IgD-negative memory B cell (primary cell): ENCODE measurements around the gene RANBP10. TPM values are rescaled to one million over a fixed set of nuclear protein-coding genes. Genes with fewer than 3 reads are reported as not detected.

ENCODE experiments used
- H3K27ac Mint-ChIP-seq, 3 donors: one replicate each; pipeline ENCODE4 v1.8.0; 2020 to 2022; ENCODE audit warnings: mild to moderate bottlenecking in 3 of 3, mixed read lengths in 3 of 3, moderate library complexity in 1 of 3
- H3K27me3 Mint-ChIP-seq: one replicate; pipeline ENCODE4 v1.8.0; 2021; ENCODE audit warnings: mixed read lengths
- H3K36me3 Mint-ChIP-seq: one replicate; pipeline ENCODE4 v1.8.0; 2020; ENCODE audit warnings: mild to moderate bottlenecking, mixed read lengths
- H3K4me1 Mint-ChIP-seq, 3 donors: one replicate each; pipeline ENCODE4 v1.8.0; 2020 to 2022; ENCODE audit warnings: mixed read lengths in 3 of 3, mild to moderate bottlenecking in 1 of 3
- H3K4me3 Mint-ChIP-seq, 4 donors: one replicate each; pipeline ENCODE4 v1.8.0; 2020 to 2022; ENCODE audit warnings: mild to moderate bottlenecking in 4 of 4, mixed read lengths in 4 of 4, moderate library complexity in 3 of 4
- H3K9me3 Mint-ChIP-seq, 3 donors: one replicate each; pipeline ENCODE4 v1.8.0; 2020 to 2021; ENCODE audit warnings: mixed read lengths in 3 of 3, mild to moderate bottlenecking in 1 of 3
- polyA plus RNA-seq: library from polyadenylated mRNA; unstranded; fragments of 300-500 nt; fragmentation: Illumina TruSeq; gene quantifications from one replicate; pipeline ENCODE4 v1.2.3, GENCODE V29; 2021

Gene RANBP10
- polyA plus RNA-seq, 1 donor from 2014 or later = 10.9 TPM

- Mint-ChIP-seq H3K36me3 (peaks cover 7% of the 10 kb centered on the region), H3K4me3 (no peak overlapping the region), H3K27me3 (no peaks in the 10 kb centered on the region), H3K27ac (peak overlapping the region in 2 of 3 donors; percentile 33 to 39), H3K4me1 (peaks cover 19 to 25% (median 21%) of the 10 kb centered on the region in 3 donors), H3K9me3 (no peaks in the 10 kb centered on the region)
Measured at GRCh38 chr16:67779256-67780014, 26.9 kb downstream of the RANBP10 start.

DNA sequence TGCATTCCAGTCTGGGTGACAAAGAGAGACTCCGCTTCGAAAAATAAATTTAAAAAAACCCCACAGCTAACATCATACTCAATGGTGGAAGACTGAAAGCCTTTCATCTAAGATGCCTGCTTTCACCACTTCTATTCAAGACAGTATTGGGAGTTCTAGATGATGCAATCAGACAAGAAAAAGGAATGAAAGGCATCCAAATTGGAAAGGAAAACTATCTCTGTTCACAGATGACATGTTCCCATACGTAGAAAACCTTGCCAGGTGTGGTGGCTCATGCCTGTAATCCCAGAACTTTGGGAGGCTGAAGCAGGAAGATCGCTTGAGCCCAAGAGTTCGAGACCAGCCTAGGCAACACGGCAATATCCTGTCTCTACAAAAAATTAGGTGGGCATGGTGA, 31.1 kb downstream of the RANBP10 start:
- Mint-ChIP-seq H3K9me3 (no peaks in the 10 kb centered on the region), H3K36me3 (peaks cover 12% of the 10 kb centered on the region), H3K27me3 (no peaks in the 10 kb centered on the region), H3K4me1 (peaks cover 8 to 14% (median 14%) of the 10 kb centered on the region in 3 donors), H3K4me3 (peak overlapping the region in 1 of 4 donors; percentile 5), H3K27ac (no peak overlapping the region)

DNA sequence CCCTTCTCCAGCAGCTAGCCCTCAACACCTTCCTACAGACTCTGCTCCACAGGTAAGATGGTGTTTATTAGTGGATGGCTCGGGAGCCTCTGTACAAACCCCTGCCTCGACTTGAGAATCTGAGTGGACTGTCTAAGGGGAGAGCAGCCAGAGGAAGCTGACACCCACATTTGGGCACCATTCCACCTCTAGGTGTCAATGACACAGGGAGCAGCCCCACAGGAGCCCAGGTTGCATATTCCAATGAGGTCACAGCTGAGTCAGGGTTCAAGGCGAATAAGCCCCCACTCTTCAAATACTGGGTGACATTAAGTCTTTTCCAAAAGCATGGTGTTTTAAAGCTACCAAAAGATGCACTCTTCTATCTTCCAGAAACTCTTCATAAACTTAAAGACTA, 31.9 kb downstream of the RANBP10 start:
- Mint-ChIP-seq H3K9me3 (no peaks in the 10 kb centered on the region), H3K36me3 (peaks cover 14% of the 10 kb centered on the region), H3K4me3 (no peak overlapping the region), H3K27me3 (no peaks in the 10 kb centered on the region), H3K27ac (no peak overlapping the region), H3K4me1 (peaks cover 2 to 8% (median 6%) of the 10 kb centered on the region in 3 donors)

DNA sequence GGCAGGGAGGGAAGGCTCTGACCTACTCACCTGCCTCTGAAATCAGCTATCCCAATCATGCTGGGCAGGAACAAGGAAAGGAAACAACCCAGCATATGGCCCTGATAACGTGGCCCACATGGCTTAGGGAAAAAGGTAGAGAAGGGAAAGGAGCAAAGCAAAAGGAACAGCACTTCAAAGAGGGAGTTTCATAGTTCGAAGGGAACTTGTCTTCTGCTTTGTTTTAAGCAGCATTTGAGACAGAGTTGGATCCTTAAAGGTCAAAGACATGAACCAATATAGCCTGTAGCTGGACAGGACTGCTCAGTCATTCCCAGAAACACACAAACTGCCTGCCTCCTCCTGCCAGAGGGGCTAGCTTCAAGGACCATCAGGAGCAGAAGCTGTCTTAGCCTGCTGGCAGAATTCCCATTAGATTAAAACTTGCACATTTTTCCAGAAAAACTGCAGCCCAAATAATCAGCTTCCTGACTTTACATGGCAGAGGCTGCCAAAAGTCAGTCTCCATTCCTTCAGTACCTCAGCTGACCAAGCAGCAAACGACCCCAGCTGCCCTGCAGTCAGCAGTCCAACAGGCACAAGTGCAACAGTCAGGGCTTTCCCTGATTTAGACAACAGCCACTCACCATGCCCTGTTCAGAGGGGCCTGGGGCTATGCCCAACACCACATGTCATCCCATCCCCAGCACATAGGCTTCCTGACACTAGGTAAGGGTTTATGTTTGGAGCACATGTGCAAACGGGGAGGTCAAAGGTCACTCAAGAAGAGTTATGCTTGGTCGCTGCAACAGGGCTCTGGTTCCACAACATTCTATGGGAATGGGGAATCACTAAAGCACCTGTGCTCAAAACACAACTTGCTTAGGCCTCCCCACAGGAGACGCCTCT, 32.5 kb downstream of the RANBP10 start:
- no peaks in the 10 kb centered on the region for H3K9me3 Mint-ChIP-seq
- peak overlapping the region in 1 of 3 donors; percentile 31 for H3K27ac Mint-ChIP-seq
- H3K27me3 Mint-ChIP-seq = no peaks in the 10 kb centered on the region
- H3K4me1 Mint-ChIP-seq = peaks cover 2 to 6% (median 5%) of the 10 kb centered on the region in 3 donors
- peaks cover 14% of the 10 kb centered on the region for H3K36me3 Mint-ChIP-seq
- no peak overlapping the region for H3K4me3 Mint-ChIP-seq

DNA sequence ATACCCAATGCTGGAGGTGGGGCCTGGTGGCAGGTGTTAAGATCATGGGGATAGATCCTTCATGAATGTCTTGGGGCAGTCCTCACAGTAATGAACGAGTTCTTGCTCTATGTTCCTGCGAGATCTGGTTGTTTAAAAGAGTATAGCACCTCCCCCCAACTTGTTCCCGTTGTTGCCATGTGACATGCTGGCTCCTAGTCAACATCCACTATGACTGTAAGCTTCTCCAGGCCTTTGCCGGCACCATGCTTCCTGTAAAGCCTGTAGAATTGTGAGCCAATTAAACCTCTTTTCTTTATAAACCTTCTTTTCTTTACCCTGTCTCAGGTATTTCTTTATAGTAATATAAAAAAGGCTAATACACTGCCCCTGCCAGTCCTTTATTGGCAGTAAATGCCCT, 33.3 kb downstream of the RANBP10 start:
- Mint-ChIP-seq H3K4me3 (no peak overlapping the region), H3K9me3 (no peaks in the 10 kb centered on the region), H3K27ac (no peak overlapping the region), H3K36me3 (peaks cover 14% of the 10 kb centered on the region), H3K4me1 (peaks cover 2 to 6% (median 5%) of the 10 kb centered on the region in 3 donors), H3K27me3 (no peaks in the 10 kb centered on the region)

GRCh38 chr16:67770346-67770991, 35.9 kb downstream of the RANBP10 start:
- H3K4me3 Mint-ChIP-seq = no peak overlapping the region
- peaks cover 10% of the 10 kb centered on the region for H3K36me3 Mint-ChIP-seq
- H3K9me3 Mint-ChIP-seq = no peaks in the 10 kb centered on the region
- H3K4me1 Mint-ChIP-seq = peaks cover 2 to 5% (median 2%) of the 10 kb centered on the region in 3 donors
- no peak overlapping the region for H3K27ac Mint-ChIP-seq
- no peaks in the 10 kb centered on the region for H3K27me3 Mint-ChIP-seq

- Mint-ChIP-seq H3K4me3 (no peak overlapping the region), H3K27me3 (no peaks in the 10 kb centered on the region), H3K9me3 (no peaks in the 10 kb centered on the region), H3K4me1 (peaks cover 0 to 1% (median 0%) of the 10 kb centered on the region in 3 donors), H3K27ac (no peak overlapping the region), H3K36me3 (peaks cover 10% of the 10 kb centered on the region)
Measured at GRCh38 chr16:67767953-67768352, 38.4 kb downstream of the RANBP10 start.

GRCh38 chr16:67766291-67766690, 40.1 kb downstream of the RANBP10 start:
- Mint-ChIP-seq H3K36me3 (peaks cover 7% of the 10 kb centered on the region), H3K4me3 (no peak overlapping the region), H3K9me3 (no peaks in the 10 kb centered on the region), H3K27ac (no peak overlapping the region), H3K4me1 (no peaks in the 10 kb centered on the region), H3K27me3 (no peaks in the 10 kb centered on the region)

DNA sequence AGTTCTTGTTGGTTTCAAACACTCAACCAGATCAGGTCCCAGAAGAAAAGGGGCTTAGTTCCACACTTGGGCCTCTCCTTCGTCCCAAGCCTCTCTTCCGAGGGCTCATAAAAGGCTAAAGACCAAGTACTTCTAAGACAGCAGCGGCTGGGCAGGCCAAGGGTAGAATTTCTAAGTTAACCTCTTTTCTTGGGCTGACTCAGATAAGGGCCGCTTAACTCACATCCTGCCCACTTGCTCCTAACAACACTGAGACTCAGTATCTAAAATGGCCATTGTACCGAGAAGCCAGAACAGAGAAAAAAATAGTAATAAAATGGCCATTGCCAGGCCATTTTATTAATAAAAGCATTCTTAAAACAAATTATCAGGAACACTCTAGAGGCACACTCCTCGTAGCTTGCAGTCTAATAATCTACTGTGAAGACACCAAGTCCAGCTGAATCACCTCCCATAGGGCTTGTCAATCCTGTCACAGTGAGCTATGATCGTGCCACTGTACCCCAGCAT, 42.1 kb downstream of the RANBP10 start:
- H3K4me3 Mint-ChIP-seq = no peak overlapping the region

GRCh38 chr16:67763066-67763465, 43.3 kb downstream of the RANBP10 start:
- no peaks in the 10 kb centered on the region for H3K9me3 Mint-ChIP-seq
- H3K27ac Mint-ChIP-seq = no peak overlapping the region
- H3K36me3 Mint-ChIP-seq = peaks cover 4% of the 10 kb centered on the region
- no peak overlapping the region for H3K4me3 Mint-ChIP-seq
- peaks cover 4 to 5% (median 4%) of the 10 kb centered on the region in 3 donors for H3K4me1 Mint-ChIP-seq
- no peaks in the 10 kb centered on the region for H3K27me3 Mint-ChIP-seq

More for the DNA sequence above, 42.1 kb downstream of the RANBP10 start:
- Mint-ChIP-seq H3K4me1 (peaks cover 4% of the 10 kb centered on the region in 3 donors), H3K27ac (peak overlapping the region in 1 of 3 donors; percentile 39), H3K9me3 (no peaks in the 10 kb centered on the region), H3K36me3 (peaks cover 4% of the 10 kb centered on the region), H3K27me3 (no peaks in the 10 kb centered on the region)

DNA sequence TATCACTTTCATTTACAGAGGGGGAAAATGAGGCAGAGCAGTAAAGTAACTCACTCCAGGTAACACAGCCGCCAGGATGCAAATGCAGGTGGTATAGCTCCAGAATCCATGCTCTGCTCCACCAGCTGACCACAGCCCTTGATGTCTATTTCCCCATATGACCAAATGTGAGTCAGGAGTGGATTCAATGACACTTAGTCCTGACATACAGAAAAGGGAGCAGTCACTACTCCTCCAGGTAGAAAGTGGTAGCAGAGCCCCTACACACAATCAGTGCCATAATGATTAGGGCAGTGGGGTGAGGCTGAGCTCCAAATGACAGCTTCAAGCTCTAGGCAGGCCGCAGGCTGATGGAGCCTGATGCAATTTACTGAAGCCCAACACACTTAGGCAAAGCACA, 44.0 kb downstream of the RANBP10 start:
- H3K27ac Mint-ChIP-seq = no peak overlapping the region
- peaks cover 4% of the 10 kb centered on the region for H3K36me3 Mint-ChIP-seq
- no peaks in the 10 kb centered on the region for H3K27me3 Mint-ChIP-seq
- no peak overlapping the region for H3K4me3 Mint-ChIP-seq
- H3K4me1 Mint-ChIP-seq = peaks cover 4 to 5% (median 4%) of the 10 kb centered on the region in 3 donors
- no peaks in the 10 kb centered on the region for H3K9me3 Mint-ChIP-seq

GRCh38 chr16:67761924-67762323, 44.4 kb downstream of the RANBP10 start:
- Mint-ChIP-seq H3K27me3 (no peaks in the 10 kb centered on the region), H3K27ac (no peak overlapping the region), H3K9me3 (no peaks in the 10 kb centered on the region), H3K4me1 (peaks cover 4 to 5% (median 4%) of the 10 kb centered on the region in 3 donors), H3K4me3 (no peak overlapping the region), H3K36me3 (peaks cover 4% of the 10 kb centered on the region)

- H3K9me3 Mint-ChIP-seq = no peaks in the 10 kb centered on the region
- H3K4me3 Mint-ChIP-seq = peak overlapping the region in 1 of 4 donors; percentile 67
- peaks cover 6% of the 10 kb centered on the region for H3K36me3 Mint-ChIP-seq
- H3K27ac Mint-ChIP-seq = no peak overlapping the region
- peaks cover 4 to 6% (median 5%) of the 10 kb centered on the region in 3 donors for H3K4me1 Mint-ChIP-seq
- no peaks in the 10 kb centered on the region for H3K27me3 Mint-ChIP-seq
Measured at GRCh38 chr16:67760956-67761230, 45.5 kb downstream of the RANBP10 start.

- Mint-ChIP-seq H3K4me3 (no peak overlapping the region), H3K27me3 (no peaks in the 10 kb centered on the region), H3K27ac (peak overlapping the region in 1 of 3 donors; percentile 13), H3K9me3 (no peaks in the 10 kb centered on the region), H3K36me3 (peaks cover 6% of the 10 kb centered on the region), H3K4me1 (peaks cover 4 to 8% (median 5%) of the 10 kb centered on the region in 3 donors)
Measured at GRCh38 chr16:67760206-67760955, 46.0 kb downstream of the RANBP10 start.
